ENCODE measurements around the gene S100A3.

S100A3 gene

DNA sequence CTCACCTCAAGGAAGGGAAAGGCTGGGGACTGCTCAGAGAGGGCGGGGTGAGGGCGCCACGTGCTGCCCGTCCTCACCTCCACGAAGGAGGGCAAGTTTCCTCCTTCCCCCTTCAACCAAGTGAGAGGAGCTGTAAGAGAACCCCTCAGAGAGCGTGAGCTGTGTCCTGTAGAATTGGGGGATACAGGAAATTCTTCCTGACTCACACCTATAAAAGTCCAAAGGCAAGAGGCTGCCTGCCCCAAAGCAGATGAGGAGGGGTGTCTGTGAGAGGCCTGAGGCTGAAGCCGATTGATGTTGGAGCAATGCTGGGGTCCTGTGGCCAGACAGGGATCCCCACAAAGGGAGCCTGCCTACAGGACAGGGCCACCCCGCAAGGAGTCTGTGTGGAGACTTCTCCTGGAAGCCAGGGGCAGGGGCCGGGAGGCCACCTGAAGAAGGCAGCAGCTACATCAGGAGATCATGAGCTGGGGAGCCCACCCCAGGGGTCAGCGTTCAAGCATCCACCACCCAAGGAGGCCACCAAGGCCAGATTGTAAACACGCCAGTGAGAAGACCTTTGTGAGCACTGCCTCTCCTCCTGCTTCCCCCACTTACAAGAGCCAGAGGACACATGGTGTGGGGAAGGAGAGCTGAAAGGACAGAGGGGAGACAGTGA lies 41.0 kb downstream of the S100A3 start:
- no peak for DNase-seq

DNA sequence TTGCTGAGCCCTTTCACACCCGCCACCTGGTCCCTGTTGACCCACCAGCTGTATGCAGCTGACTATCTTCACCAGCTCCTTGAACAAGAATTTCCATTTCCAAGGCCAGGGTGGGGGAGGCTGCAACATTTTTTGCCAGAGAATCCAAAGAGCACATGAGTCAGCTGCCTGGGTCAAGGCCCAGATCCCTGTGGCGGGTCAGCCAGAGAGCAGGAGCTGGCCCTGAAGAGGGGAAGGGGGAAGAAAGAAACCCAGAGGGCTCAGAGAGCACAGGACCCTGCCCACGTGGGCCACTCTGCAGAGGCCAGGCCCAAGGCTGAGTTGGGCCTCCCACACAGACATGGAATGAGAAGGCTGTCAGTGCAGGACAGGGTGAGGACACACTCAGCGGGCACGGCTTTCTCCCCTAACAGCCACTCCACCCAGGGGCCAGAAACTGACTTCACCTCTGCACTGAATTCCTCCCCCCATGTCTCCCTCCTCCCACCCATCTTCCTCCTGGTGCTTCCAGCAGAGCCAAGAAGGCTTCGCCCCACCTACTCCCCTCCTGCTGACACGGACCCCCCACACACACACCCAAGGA lies 42.1 kb downstream of the S100A3 start:
- DNase-seq = no peak

GRCh38 chr1:153506386-153506785 lies 42.7 kb downstream of the S100A3 start:
- no peak for DNase-seq

DNA sequence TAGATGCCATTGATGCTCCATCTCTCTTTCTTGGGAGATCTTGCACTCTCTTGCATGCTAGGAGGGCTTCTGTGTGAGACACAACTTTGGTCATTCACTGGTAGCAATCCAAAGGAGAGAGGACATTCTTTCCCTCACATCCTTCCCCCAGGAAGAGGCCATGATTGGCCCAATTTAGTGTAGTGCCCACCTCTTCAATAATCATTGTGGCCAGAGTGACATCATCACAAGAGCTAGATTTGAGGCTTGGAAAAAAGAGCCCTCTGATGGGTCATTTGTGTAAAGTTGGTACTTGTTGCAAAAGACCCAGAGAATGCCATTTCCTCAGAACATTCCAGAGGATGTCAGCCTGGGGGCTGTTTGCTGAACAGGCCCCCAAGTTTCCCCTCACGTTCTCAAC lies 43.5 kb downstream of the S100A3 start:
- DNase-seq = no peak

DNA sequence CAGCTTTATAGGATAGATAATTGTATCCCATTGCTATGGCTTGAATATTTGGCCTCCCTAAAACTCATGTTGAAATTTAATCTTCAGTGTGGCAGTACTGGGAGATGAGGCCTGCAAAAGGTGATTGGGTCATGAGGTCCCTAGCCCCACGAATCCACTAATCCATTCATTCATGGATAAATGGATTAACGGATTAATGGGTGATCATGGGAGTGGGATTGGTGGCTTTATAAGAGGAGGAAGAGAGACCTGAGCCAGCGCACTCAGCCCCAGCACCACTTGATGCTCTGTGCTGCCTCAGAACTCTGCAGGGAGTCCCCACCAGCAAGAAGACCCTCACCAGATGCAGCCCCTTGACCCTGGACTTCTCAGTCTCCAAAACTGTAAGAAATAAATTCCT lies 45.3 kb downstream of the S100A3 start:
- DNase-seq = no peak

GRCh38 chr1:153498746-153499145 lies 50.3 kb downstream of the S100A3 start:
- no peak for DNase-seq
